KG1 (cell line): ENCODE results near the gene GRIK1.

ENCODE experiments used
- DNase-seq: peaks from one replicate; lab custom pipeline; 2025; lab: John Stamatoyannopoulos, UW

Gene GRIK1

GRCh38 chr21:29786496-29787360 lies 153.1 kb downstream of the GRIK1 start:
- no peak for DNase-seq

GRCh38 chr21:29777160-29777559 lies 162.6 kb downstream of the GRIK1 start:
- DNase-seq, result no peak

- DNase-seq, result no peak
These were observed 164.3 kb downstream of the GRIK1 start for GRCh38 chr21:29775462-29775861.

- no peak for DNase-seq
These were observed 168.2 kb downstream of the GRIK1 start for GRCh38 chr21:29771491-29772066.

GRCh38 chr21:29763674-29764073 lies 176.1 kb downstream of the GRIK1 start:
- DNase-seq, result no peak

GRCh38 chr21:29762570-29763082 lies 177.2 kb downstream of the GRIK1 start:
- DNase-seq, result no peak

GRCh38 chr21:29753216-29753615 lies 186.6 kb downstream of the GRIK1 start:
- no peak for DNase-seq

- no peak for DNase-seq
These were observed 188.2 kb downstream of the GRIK1 start for GRCh38 chr21:29751473-29752185.

- no peak for DNase-seq
These were observed 189.8 kb downstream of the GRIK1 start for GRCh38 chr21:29749957-29750356.

GRCh38 chr21:29749223-29749622 lies 190.6 kb downstream of the GRIK1 start:
- DNase-seq, result no peak

- no peak for DNase-seq
These were observed 191.2 kb downstream of the GRIK1 start for GRCh38 chr21:29748391-29749167.

GRCh38 chr21:29741761-29742160 lies 198.0 kb downstream of the GRIK1 start:
- DNase-seq, result no peak

- no peak for DNase-seq
These were observed 200.6 kb downstream of the GRIK1 start for GRCh38 chr21:29739176-29739575.

GRCh38 chr21:29738730-29739129 lies 201.1 kb downstream of the GRIK1 start:
- DNase-seq, result no peak

GRCh38 chr21:29737186-29737585 lies 202.6 kb downstream of the GRIK1 start:
- no peak for DNase-seq

- DNase-seq, result no peak
These were observed 209.5 kb downstream of the GRIK1 start for GRCh38 chr21:29730281-29730680.

- DNase-seq, result no peak
These were observed 213.8 kb downstream of the GRIK1 start for GRCh38 chr21:29726044-29726443.

GRCh38 chr21:29725025-29725736 lies 214.6 kb downstream of the GRIK1 start:
- DNase-seq, result no peak

- DNase-seq, result no peak
These were observed 217.8 kb downstream of the GRIK1 start for GRCh38 chr21:29721964-29722363.

- no peak for DNase-seq
These were observed 218.6 kb downstream of the GRIK1 start for GRCh38 chr21:29721221-29721620.

GRCh38 chr21:29719521-29719920 lies 220.3 kb downstream of the GRIK1 start:
- no peak for DNase-seq
